GM15510 (cell line): ENCODE measurements around the gene FANCB.

Experiments
- POLR2A ChIP-seq: IDR thresholded peaks from 3 replicates; pipeline ENCODE4 v1.6.1; 2011; ENCODE audit warnings: borderline replicate concordance; ENCODE audit not compliant: insufficient read length; ENCODE audit errors: extremely low read depth

The FANCB gene

DNA sequence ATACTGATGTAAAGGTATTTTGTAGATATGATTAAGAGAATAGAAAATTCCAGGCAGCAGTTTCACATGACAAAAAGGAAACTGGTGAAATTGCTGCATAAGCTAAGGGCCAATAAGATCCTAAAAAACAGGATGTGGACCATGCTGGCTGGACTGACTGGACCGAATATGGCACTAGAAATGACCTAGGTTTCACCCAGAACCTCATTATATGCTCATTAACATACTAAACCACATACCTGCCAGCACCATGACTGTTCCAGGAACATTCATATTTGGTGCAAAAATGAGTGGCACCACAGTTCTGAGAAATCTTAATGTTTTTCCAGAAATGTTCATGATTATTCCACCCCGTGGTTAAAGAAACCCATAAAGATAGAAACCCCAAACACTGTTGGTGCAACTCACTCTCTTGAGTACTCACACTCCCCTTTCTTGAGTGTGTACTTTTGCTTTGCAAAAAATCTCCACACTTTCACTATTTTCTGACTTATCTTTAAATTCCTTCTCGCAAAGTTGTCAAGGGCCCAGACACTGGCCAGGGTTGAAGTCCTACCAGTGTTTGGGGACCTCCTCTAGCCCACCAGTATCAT, 74.0 kb downstream of the FANCB start:
- TF ChIP-seq POLR2A = no peak
